Activated naive CD8-positive, alpha-beta T cell (primary cell): ENCODE measurements around the gene STX16.

Experiments used
- H3K27ac Mint-ChIP-seq: one replicate; pipeline ENCODE4 v1.8.0; 2021; ENCODE audit warnings: mixed read lengths
- H3K27me3 Mint-ChIP-seq: one replicate; pipeline ENCODE4 v1.8.0; 2021; ENCODE audit warnings: mixed read lengths
- H3K36me3 Mint-ChIP-seq: one replicate; pipeline ENCODE4 v1.8.0; 2021; ENCODE audit warnings: mixed read lengths
- H3K4me1 Mint-ChIP-seq: one replicate; pipeline ENCODE4 v1.8.0; 2021; ENCODE audit warnings: low read depth, mixed read lengths
- H3K4me3 Mint-ChIP-seq: one replicate; pipeline ENCODE4 v1.8.0; 2021; ENCODE audit warnings: mild to moderate bottlenecking, mixed read lengths
- H3K9me3 Mint-ChIP-seq: one replicate; pipeline ENCODE4 v1.8.0; 2021; ENCODE audit warnings: low read depth, mixed read lengths

STX16 gene

DNA sequence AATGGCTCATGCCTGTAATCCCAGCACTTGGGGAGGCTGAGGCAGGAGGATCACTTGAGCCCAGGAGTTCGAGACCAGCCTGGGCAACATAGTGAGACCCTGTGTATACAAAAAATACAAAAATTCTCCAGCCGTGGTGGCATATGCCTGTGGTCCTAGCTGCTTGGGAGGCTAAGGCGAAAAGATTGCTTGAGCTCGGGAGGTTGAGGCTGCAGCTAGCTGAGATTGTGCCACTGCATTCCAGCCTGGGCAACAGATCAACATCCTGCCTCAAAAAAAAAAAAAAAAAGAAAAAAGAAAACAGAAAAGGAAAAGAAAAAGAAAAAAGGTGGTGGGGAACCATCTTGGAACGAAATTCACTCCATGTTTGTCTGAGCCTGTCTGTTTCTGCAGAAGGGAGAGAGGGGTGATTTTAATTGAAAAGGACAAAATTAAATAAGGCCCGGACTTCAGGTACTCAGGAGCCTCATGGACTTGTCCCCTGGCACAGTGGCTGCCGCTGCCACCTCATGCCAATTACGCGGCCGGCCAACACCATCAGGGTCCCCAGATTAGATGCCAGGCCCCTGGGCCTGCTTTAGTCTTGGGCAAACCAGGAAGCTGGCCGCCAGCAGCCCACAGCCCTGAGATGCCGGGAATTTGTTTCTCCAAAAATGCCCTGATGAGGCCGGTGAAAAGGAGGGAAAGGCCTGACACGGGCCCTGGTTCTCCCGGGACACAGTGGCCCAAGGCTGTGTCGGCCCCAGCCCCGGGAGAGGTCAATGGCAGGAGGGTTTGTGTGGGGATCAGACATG lies 37.8 kb upstream of the STX16 start:
- Mint-ChIP-seq H3K4me3 (no peak overlapping the region), H3K9me3 (peaks cover 3% of the 10 kb centered on the region)

DNA sequence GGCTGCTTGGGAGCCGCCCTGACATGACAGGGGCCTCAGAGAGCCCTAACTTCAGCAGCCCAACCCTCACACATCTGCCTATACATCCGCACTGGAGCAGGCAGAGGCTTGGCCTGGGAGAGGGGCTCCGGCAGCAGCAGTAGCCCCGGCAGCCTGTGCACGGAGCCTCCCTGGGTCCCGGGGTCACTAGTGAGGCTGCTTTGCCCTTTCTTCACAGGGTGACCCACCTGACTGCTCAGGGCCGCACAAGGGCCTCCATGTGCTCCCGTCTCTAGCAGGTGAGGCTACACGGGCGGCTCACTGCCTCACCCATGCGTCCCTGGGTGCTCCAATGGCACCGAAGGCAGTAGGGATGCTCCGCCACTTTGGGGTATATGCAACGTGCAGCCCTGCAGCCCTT lies 36.7 kb upstream of the STX16 start:
- Mint-ChIP-seq H3K27ac (no peak overlapping the region), H3K4me1 (no peaks in the 10 kb centered on the region), H3K4me3 (no peak overlapping the region), H3K27me3 (no peaks in the 10 kb centered on the region), H3K9me3 (peaks cover 3% of the 10 kb centered on the region), H3K36me3 (no peaks in the 10 kb centered on the region)

More for the DNA sequence above, 37.8 kb upstream of the STX16 start:
- Mint-ChIP-seq H3K27ac (no peak overlapping the region), H3K27me3 (no peaks in the 10 kb centered on the region), H3K36me3 (no peaks in the 10 kb centered on the region), H3K4me1 (no peaks in the 10 kb centered on the region)

DNA sequence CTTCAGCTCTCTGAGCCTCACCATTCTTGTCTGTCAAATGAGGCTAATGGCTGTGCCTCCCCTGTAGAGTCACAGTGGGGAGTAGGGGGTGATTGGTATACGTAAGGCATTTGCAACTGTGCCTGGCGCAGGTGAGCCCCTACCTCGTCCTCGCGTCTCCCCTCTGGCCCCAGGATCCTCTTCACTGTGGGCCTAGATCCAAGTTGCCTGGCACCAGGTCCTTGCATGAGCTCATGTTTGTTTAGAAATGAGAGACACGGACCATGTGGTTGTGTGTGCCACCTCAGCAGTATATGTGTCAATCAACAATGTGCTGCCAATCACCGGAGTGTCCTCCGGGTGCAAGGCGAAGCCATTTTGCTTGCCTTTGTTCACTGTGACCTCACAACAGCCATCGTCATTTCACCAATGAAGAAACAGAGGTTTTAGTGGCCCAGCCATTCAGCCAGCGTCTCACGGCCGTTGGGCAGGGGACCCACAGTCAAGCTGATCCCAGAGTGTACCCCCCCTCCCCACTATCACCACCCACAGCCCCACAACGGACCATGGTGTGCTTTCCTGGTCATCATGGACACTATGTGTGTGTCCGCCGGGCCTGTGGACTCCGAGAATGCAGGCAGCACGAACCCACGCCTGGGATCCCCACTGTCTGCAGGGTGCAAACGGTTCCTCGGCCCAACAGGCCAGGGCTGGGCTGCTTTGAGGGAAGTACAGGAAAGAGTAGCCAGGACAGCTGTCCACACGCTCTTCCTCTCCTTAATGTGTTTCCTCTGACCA lies 35.9 kb upstream of the STX16 start:
- Mint-ChIP-seq H3K4me1 (no peaks in the 10 kb centered on the region), H3K27me3 (peaks cover 2% of the 10 kb centered on the region), H3K4me3 (no peak overlapping the region), H3K27ac (no peak overlapping the region), H3K36me3 (no peaks in the 10 kb centered on the region), H3K9me3 (peaks cover 3% of the 10 kb centered on the region)

DNA sequence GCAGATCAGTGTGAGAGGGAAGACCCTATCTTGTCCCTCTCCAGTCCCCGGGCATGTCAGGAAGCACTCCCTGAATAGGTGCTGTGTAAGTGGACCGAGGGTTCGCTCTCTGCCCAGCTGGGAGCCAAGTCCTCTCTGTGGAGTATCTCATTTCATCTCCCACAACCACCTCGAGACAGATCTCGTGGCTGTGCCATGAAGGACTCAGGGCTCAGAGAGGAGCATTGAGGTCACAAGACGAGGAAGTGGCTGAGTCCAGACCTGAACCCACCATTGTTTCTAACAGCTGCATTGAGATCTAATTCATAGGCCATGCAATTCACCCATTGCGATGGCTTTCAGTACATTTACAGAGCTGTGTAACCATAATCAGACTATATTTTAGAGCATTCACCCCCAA lies 34.7 kb upstream of the STX16 start:
- no peaks in the 10 kb centered on the region for H3K36me3 Mint-ChIP-seq
- H3K27ac Mint-ChIP-seq = no peak overlapping the region
- no peak overlapping the region for H3K4me3 Mint-ChIP-seq
- H3K9me3 Mint-ChIP-seq = peaks cover 3% of the 10 kb centered on the region
- no peaks in the 10 kb centered on the region for H3K4me1 Mint-ChIP-seq
- peaks cover 2% of the 10 kb centered on the region for H3K27me3 Mint-ChIP-seq

DNA sequence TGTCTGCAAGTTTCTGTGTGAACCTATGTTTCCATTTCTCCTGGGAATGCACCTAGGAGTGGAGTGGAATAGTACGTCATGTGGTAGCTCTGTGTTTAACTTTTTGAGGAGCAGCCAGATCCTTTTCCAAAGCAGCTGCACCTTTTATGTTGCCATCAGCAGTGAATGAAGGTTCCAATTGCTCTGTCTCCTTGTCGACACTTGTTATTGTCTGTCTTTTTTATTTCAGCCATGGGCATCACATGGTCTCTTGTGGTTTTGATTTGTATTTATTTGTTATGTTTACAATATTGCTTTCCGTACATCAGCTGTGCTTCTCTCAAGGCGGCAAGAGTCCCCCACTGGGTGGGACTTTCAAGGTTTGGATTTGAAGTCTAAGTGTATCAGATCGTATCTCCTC lies 33.9 kb upstream of the STX16 start:
- H3K36me3 Mint-ChIP-seq = no peaks in the 10 kb centered on the region
- H3K27me3 Mint-ChIP-seq = peaks cover 2% of the 10 kb centered on the region
- H3K4me3 Mint-ChIP-seq = no peak overlapping the region
- H3K9me3 Mint-ChIP-seq = peaks cover 3% of the 10 kb centered on the region
- no peaks in the 10 kb centered on the region for H3K4me1 Mint-ChIP-seq
- H3K27ac Mint-ChIP-seq = no peak overlapping the region

DNA sequence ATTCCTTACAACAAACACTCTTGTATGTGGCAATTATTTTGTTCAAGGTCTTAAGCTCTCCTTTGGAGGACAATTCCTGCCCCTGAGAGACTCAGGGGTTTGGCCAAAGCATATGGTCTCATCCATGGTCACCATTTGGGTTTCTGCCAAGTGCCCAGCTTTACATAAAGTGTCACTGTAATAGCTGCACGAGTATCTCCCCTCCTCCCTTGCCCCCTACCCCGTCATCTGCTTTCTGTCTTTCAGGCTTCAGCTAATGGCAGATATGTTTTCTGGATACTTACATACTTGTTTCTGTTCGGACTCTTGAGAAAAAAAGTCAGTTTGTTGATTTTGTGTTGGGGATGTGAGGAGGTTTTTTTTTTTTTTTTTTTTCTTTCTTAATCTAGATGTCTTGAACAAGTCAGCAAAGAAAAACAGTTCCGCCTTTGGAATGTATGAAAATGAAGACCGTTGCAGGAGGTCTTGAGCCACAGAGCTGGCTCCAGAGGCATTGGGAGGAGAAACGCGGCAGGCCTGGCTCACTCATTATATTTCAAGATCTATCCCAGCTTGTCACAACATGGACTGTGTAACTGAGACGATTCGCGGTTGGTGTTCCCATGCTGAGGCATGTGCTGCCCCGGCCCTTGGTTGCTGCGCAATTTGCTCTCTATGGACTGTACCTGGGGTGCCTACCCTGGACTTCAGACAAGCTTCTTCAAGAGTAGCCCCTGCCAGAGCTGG lies 32.6 kb upstream of the STX16 start:
- H3K9me3 Mint-ChIP-seq = peaks cover 3% of the 10 kb centered on the region
- H3K4me3 Mint-ChIP-seq = no peak overlapping the region
- no peak overlapping the region for H3K27ac Mint-ChIP-seq

DNA sequence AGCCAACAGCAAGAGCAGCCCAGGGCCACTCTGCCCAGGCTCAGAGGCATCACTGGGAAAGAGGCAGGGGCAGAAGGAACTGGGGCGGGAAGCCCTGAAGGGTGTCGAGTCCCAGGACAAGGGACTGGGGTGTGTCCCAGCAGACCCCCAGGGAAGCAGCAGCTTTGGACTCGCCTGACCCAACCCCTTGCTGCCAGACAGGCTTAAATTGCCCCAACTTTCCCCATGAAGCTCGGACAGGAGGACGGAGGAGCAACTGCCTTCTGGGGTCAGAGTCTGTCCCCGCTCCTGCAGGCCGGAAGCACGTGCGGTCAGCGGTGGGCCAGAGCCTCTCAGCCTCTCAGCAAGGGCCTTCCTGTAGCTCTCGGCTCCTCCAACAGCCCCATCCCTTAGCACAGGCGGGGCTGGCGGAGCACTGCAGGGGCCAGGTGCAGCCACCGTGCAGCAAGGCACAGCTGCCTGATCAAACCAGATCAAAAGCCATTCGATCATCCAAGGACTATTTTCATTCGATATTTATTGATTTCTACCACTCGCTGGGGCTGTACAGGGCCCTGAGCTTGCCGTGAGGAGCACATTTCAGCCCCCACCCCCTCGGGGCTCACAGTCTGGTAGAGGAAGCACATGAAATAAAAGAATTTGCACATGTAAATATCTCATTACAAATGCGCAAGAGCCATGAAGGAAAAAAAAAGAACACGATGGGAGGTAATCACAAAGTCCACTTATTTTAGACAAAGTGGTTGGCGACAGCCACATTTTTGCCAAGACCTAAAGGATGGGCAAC lies 31.8 kb upstream of the STX16 start:
- Mint-ChIP-seq H3K36me3 (no peaks in the 10 kb centered on the region), H3K4me1 (no peaks in the 10 kb centered on the region), H3K27ac (no peak overlapping the region), H3K27me3 (peaks cover 2% of the 10 kb centered on the region), H3K4me3 (no peak overlapping the region), H3K9me3 (peaks cover 3% of the 10 kb centered on the region)

More for the DNA sequence above, 32.6 kb upstream of the STX16 start:
- Mint-ChIP-seq H3K27me3 (peaks cover 2% of the 10 kb centered on the region), H3K36me3 (no peaks in the 10 kb centered on the region), H3K4me1 (no peaks in the 10 kb centered on the region)

DNA sequence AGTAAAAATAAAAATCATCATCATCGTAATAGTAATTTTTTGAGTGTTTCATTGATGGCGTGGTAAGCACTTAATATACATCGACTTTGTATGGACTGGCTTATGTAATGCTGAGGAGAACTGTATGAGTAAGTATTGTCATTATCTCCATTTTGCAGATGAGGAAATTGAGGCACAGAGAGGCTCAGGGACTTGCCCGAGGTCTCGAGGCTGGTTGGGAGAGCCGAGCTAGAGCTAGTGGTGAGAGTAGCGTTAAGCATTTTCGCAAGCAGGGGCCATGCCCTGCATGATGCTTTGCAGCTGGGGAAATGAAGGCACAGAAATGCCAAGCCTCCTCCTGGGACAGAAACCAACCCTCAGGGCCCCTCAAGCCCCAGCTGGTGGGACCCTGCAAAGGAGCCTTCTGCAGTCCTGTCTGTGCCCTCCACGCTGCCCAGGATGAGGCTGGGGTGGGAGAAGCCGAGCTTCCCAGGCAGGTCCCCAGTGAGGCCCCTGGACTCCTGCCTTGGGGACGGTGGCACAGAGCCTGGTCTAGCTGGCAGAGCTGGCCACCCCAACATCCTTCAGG lies 31.1 kb upstream of the STX16 start:
- peaks cover 3% of the 10 kb centered on the region for H3K9me3 Mint-ChIP-seq
- H3K4me3 Mint-ChIP-seq = no peak overlapping the region
- no peaks in the 10 kb centered on the region for H3K36me3 Mint-ChIP-seq

DNA sequence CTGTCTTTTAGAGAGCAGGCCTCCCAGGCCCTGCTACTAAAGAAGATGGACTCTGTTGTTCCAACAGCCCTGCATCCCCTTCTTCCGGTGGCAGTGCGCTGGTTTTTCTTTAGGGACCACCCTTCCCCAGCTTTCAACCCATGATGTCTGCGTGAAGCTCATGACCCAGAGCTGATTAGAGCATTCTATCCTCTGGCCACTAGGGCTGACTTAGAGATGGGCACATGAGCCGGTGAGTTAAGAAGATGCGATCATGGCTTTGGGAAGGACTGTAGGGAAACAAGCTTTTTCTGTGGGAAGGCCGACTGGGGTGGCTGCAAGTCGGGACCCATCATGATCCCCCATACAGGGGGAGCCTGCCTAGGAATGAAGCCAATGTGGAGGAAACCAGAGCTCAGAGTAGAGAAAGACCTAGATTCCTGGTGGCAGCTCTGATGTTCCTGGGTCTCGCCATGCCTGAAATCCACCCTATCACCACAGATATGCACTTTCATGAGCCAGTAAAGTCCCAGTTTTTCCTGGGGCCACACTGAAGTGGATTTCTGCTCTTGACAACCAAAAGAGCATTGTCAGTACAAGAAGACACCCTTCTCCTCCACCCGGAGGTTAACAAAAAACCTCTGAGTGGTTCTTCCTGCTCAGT lies 29.1 kb upstream of the STX16 start:
- H3K9me3 Mint-ChIP-seq = peaks cover 3% of the 10 kb centered on the region
- H3K4me1 Mint-ChIP-seq = peaks cover 14% of the 10 kb centered on the region
- no peak overlapping the region for H3K27ac Mint-ChIP-seq
- peaks cover 2% of the 10 kb centered on the region for H3K27me3 Mint-ChIP-seq
- H3K36me3 Mint-ChIP-seq = no peaks in the 10 kb centered on the region
- no peak overlapping the region for H3K4me3 Mint-ChIP-seq

More for the DNA sequence above, 31.1 kb upstream of the STX16 start:
- H3K27me3 Mint-ChIP-seq = peaks cover 2% of the 10 kb centered on the region
- H3K27ac Mint-ChIP-seq = no peak overlapping the region
- H3K4me1 Mint-ChIP-seq = peaks cover 2% of the 10 kb centered on the region

DNA sequence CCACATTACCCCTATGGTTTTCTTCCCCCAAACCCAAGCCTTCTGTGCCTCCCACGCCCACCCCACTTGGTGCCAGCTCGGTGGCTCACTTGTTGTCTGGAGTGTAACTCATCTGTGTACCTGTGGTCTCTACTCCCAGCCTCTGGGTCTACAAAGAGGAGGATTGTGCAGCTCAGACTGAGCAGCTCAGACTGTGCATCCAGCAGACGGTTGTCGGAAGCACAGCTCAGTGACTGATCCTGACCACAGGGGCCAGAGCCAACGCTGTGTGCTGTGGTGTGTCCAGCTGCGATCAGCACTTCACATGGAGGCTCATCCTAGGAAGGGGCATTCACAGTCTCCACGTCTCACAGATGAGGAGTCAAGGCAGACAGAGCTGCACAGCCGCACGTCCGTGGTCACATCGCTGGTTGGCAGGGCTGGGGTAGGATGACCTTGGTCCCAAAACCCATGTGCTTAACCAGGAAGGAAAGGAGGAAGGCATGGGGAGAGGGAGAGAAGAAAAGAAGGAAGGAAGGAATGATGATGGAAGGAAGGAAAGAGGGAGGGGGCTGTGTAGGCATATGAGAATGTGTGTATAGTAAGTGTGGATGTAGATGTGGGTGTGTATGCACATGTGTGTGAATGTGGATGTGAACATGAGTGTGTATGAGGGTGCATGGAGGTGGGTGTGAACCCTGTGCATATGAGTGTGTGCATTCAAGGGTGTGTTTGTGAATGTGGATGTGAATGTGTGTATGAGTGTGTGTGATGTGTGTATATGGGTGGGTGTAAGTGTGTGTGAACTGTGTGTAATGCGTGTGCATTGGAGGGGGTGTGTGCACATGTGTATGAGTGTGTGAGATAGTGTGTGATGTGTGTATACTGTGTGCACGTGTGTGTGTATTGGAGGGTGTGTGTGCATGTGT lies 28.2 kb upstream of the STX16 start:
- Mint-ChIP-seq H3K27ac (no peak overlapping the region), H3K4me3 (no peak overlapping the region), H3K4me1 (peaks cover 23% of the 10 kb centered on the region), H3K27me3 (peaks cover 2% of the 10 kb centered on the region), H3K36me3 (no peaks in the 10 kb centered on the region), H3K9me3 (no peaks in the 10 kb centered on the region)

DNA sequence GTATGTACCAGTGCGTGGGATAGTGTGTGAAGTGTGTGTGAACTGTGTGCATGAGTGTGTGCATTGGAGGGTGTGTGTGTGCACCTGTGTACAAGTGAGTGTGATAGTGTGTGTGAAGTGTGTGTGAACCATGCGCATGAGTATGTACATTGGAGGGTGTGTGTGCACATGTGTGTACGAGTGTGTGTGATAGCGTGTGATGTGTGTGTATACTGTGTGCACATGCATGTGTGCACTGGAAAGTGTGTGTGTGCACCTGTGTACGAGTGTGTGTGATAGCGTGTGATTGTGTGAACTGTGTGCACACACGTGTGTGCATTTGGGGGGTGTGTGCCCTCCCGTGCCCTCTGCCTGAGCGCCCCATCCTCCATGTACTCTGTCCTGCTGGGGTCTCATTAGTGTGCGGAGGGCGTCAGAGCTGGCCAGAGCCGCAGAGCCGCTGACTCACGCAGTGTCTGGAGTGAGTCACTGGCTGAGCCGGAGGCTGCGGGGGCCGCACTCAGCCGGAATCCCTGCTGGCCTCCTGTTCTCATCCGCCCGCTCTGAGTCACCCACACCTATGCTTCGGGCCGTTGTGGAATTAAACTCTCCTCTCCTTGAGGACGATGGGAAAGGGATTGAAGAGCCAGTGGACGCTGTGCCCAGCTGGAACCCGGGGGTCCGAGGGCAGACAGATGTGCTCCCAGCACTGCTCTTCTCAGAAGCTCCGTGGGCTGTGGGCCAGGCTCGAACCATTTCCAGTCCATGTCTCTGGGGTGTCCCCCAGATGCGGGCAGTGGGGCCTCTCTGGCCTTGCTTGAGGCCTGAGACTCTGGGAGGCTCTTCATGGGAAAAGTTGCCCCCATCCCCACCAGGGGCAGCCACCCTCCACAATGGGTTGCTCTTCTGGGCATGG lies 27.3 kb upstream of the STX16 start:
- Mint-ChIP-seq H3K27me3 (peaks cover 2% of the 10 kb centered on the region), H3K4me3 (no peak overlapping the region), H3K27ac (no peak overlapping the region), H3K9me3 (no peaks in the 10 kb centered on the region), H3K36me3 (no peaks in the 10 kb centered on the region), H3K4me1 (peaks cover 29% of the 10 kb centered on the region)

DNA sequence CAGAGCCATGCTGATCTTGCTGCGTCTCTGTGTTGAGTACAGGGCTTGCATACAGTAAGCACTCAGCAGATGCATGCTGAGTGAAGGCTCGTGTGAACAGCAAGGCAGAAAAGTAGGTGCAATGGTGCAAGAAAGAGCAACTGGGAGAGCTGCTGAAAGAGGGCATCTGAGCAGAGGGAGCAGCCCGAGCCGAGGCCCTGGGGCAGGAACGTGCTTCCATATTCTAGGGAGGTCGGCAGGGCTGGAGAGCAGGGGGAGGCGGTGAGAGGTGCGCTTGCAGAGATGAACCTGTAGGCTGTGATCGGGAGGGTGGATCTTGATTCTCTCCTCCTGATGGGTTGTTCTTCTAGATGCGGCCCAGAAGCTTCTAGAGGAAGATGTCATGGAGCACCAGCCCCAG lies 26.4 kb upstream of the STX16 start:
- Mint-ChIP-seq H3K27me3 (peaks cover 2% of the 10 kb centered on the region), H3K36me3 (no peaks in the 10 kb centered on the region), H3K4me3 (no peak overlapping the region), H3K4me1 (peaks cover 31% of the 10 kb centered on the region), H3K9me3 (no peaks in the 10 kb centered on the region), H3K27ac (no peak overlapping the region)
